K562 (cell line): ENCODE measurements around the gene RFWD3. TPM values are rescaled to one million over a fixed set of nuclear protein-coding genes. Genes with fewer than 3 reads are reported as not detected.
A peak's percentile ranks its signal among the peaks of the same experiment; 100 is the strongest.

Experiments
- COPS2 ChIP-seq: fragments of 450-650 bp; conservative IDR thresholded peaks from 2 replicates; pipeline ENCODE4 v1.6.1; 2016; ENCODE audit warnings: mild to moderate bottlenecking, moderate library complexity
- DACH1 ChIP-seq: fragments of 450-650 bp; IDR thresholded peaks from 2 replicates; pipeline ENCODE4 v1.6.1; 2018; ENCODE audit not compliant: partially characterized antibody
- GTF2F1 ChIP-seq: IDR thresholded peaks from 2 replicates; pipeline ENCODE4 v1.6.1; 2011; ENCODE audit warnings: low read depth, low read length, improper control_type of control experiment
- HMBOX1 ChIP-seq: sonication (generic); IDR thresholded peaks from 2 replicates; pipeline ENCODE4 v1.6.1; 2016
- HNRNPLL ChIP-seq: fragments of 200-400 bp; formaldehyde crosslinking; IDR thresholded peaks from 2 replicates; pipeline ENCODE4 v1.6.1; 2017; ENCODE audit warnings: low read length, low read depth, mild to moderate bottlenecking; ENCODE audit not compliant: poor library complexity, severe bottlenecking
- HSF4 ChIP-seq: fragments of 250-450 bp; sonication (Bioruptor Pico); IDR thresholded peaks from 2 replicates; pipeline ENCODE4 v2.1.2; 2022; ENCODE audit warnings: mild to moderate bottlenecking, moderate library complexity, borderline replicate concordance
- ILF3 ChIP-seq: fragments of 450-650 bp; IDR thresholded peaks from 2 replicates; pipeline ENCODE4 v1.6.1; 2018; ENCODE audit warnings: antibody characterized with exemption, mild to moderate bottlenecking, moderate library complexity, borderline replicate concordance
- IRF2 ChIP-seq: sonication (generic); formaldehyde crosslinking; IDR thresholded peaks from 2 replicates; pipeline ENCODE4 v1.8.1; 2022; ENCODE audit warnings: mild to moderate bottlenecking, missing genetic modification reagents
- PKNOX1 ChIP-seq: fragments of 450-650 bp; IDR thresholded peaks from 2 replicates; pipeline ENCODE4 v1.6.1; 2016
- POLR3G ChIP-seq: IDR thresholded peaks from 2 replicates; pipeline ENCODE4 v1.6.1; 2011; ENCODE audit not compliant: insufficient read length, insufficient replicate concordance; ENCODE audit errors: extremely low read depth
- PRMT5 ChIP-seq: sonication (generic); formaldehyde crosslinking; IDR thresholded peaks from 2 replicates; pipeline ENCODE4 v1.5.0; 2020; ENCODE audit warnings: missing genetic modification reagents
- RB1 ChIP-seq: fragments of 450-650 bp; IDR thresholded peaks from 2 replicates; pipeline ENCODE4 v1.6.1; 2017; ENCODE audit warnings: low read depth, mild to moderate bottlenecking
- STAT5B ChIP-seq: fragments of 250-450 bp; sonication (Bioruptor Pico); IDR thresholded peaks from 2 replicates; pipeline ENCODE4 v1.8.0; 2021; ENCODE audit warnings: mild to moderate bottlenecking, inconsistent platforms
- TSHZ1 ChIP-seq: fragments of 250-450 bp; sonication (Bioruptor Pico); IDR thresholded peaks from 2 replicates; pipeline ENCODE4 v1.4.0; 2020; ENCODE audit warnings: mild to moderate bottlenecking, moderate library complexity
- ZBTB2 ChIP-seq: fragments of 450-650 bp; IDR thresholded peaks from 2 replicates; pipeline ENCODE4 v1.6.1; 2016; ENCODE audit warnings: antibody characterized with exemption
- ZBTB33 ChIP-seq: sonication (generic); formaldehyde crosslinking; IDR thresholded peaks from 2 replicates; pipeline ENCODE4 v1.8.1; 2023; ENCODE audit warnings: mild to moderate bottlenecking, missing genetic modification reagents
- ZBTB49 ChIP-seq: sonication (generic); formaldehyde crosslinking; IDR thresholded peaks from 2 replicates; pipeline ENCODE4 v1.8.0; 2022; ENCODE audit warnings: missing genetic modification reagents, mild to moderate bottlenecking, borderline replicate concordance
- ZC3H11A ChIP-seq: IDR thresholded peaks from 2 replicates; pipeline ENCODE4 v1.6.1; 2012; ENCODE audit warnings: low read depth, low read length, improper control_type of control experiment
- polyA plus RNA-seq, 8 experiments: library from polyadenylated mRNA; depleted of rRNA in 4 of 8; stranded (reverse) in 5 of 8; unstranded in 3 of 8; fragments of >200 nt; fragmentation: Nextera tagmentation in 2 of 8; fragmentation: Illumina TruSeq in 1 of 8; extraction: Ambion mirVana in 2 of 8; extraction: Trizol in 1 of 8; gene quantifications; 2 replicates each; pipeline versions ENCODE4 v1.2.1 to v1.2.3, GENCODE V29; 2011 to 2014; ENCODE audit warnings: inconsistent platforms in 1 of 8, missing spikeins in 1 of 8
- total RNA-seq, 7 experiments: library from RNA; depleted of rRNA in 6 of 7; stranded (reverse); fragments of >200 nt in 6 of 7; fragmentation: Illumina TruSeq in 2 of 7; extraction: Trizol in 2 of 7; gene quantifications; 2 replicates each; pipeline versions ENCODE4 v1.2.1 to v1.2.3, GENCODE V29; 2011 to 2021; ENCODE audit warnings: low replicate concordance in 1 of 7

The RFWD3 gene
- total and polyA plus RNA-seq, 9 of the 15 experiments (the other 6 are each of a cell fraction or from before 2014, with no cell fraction given) = 20.8 to 121 (median 79.0) TPM

GRCh38 chr16:74666010-74666421, 661 bp downstream of the RFWD3 start (continued):
- TF ChIP-seq COPS2 (no peak), PRMT5 (CRISPR knock-in tag) (no peak), PKNOX1 (no peak), ZBTB2 (peak; percentile 77), HNRNPLL (no peak), RB1 (no peak), HSF4 (no peak), ZBTB49 (no peak), ZBTB33 (CRISPR knock-in tag) (no peak), IRF2 (CRISPR knock-in tag) (no peak), GTF2F1 (no peak), DACH1 (peak; percentile 97), STAT5B (CRISPR knock-in tag) (no peak), POLR3G (no peak), ILF3 (no peak), HMBOX1 (no peak), TSHZ1 (CRISPR knock-in tag) (no peak), ZC3H11A (peak; percentile 77; the same call in 1 of the 2 replicates)
